ENCODE measurements around the gene AOX1. TPM values are rescaled to one million over a fixed set of nuclear protein-coding genes. Genes with fewer than 3 reads are reported as not detected.

The AOX1 gene
- total and polyA plus RNA-seq, 10 of the 15 experiments (the other 5 are each of a cell fraction or from before 2014, with no cell fraction given), result 0.03 to 0.56 (median 0.19) TPM; not detected in 6

DNA sequence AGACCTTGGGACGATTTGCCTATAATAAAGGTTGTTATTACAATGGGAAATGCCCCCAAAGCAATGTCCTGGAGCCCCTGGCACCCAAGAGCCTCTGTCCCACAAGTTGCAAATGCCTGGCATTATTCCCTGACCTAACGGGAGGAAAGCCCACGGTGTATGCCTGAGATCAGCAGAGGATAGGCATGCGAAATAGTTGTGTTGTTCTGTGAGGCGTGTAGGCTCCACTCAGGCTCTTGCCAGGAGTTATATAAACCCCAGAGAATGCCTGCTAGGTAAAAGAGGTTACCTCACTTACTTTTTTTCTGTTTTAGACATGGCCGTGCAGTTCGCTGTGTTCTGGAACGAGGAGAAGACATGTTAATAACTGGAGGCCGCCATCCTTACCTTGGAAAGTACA is 52.1 kb downstream of the AOX1 start:
- POLR2A ChIA-PET, result no interaction called here
- no peak overlapping the region for H2AFZ ChIP-seq (ENCODE audit: control insufficient read depth, low read depth, low read length)
- FAIRE-seq, result no peak

More for the DNA sequence above, 52.1 kb downstream of the AOX1 start:
- Histone ChIP-seq H3K4me1 (ENCODE audit: control insufficient read depth, insufficient read depth, low read length) (no peaks in the 10 kb centered on the region), H3K4me2 (ENCODE audit: control insufficient read depth, insufficient read depth) (no peak overlapping the region), H3K36me3 (ENCODE audit: control insufficient read depth in 2 of 2, insufficient read depth in 2 of 2, low read length in 1 of 2) (no peaks in the 10 kb centered on the region), H3K4me3 (no peak overlapping the region), H3K27ac (ENCODE audit: control insufficient read depth, insufficient read depth) (no peak overlapping the region), H4K20me1 (ENCODE audit: control insufficient read depth, insufficient read depth) (no peaks in the 10 kb centered on the region), H3K27me3 (replicated peaks in 1 of 2; ENCODE audit: control insufficient read depth in 2 of 2, insufficient read depth in 2 of 2, low read length in 1 of 2) (no peaks in the 10 kb centered on the region), H3K79me2 (ENCODE audit: control insufficient read depth, insufficient read depth, low read length) (no peaks in the 10 kb centered on the region), H3K9ac (ENCODE audit: control insufficient read depth, insufficient read depth, low read length) (no peak overlapping the region), H3K9me3 (replicated peaks; ENCODE audit: control insufficient read depth, insufficient read depth, low read length) (no peaks in the 10 kb centered on the region)
- intact Hi-C loops (cut with micrococcal nuclease; ENCODE audit: unreplicated experiment), result no loop called here
- 34% methylated on average over 9 of the region's 9 CpGs for WGBS (ENCODE audit: insufficient coverage, insufficient replicate concordance, low lambda C conversion rate, missing lambda C conversion rate)
- ATAC-seq (no peak), DNase-seq (ENCODE audit: low read depth, low spot score) (no peak)
- TF ChIP-seq, protein P1, sequence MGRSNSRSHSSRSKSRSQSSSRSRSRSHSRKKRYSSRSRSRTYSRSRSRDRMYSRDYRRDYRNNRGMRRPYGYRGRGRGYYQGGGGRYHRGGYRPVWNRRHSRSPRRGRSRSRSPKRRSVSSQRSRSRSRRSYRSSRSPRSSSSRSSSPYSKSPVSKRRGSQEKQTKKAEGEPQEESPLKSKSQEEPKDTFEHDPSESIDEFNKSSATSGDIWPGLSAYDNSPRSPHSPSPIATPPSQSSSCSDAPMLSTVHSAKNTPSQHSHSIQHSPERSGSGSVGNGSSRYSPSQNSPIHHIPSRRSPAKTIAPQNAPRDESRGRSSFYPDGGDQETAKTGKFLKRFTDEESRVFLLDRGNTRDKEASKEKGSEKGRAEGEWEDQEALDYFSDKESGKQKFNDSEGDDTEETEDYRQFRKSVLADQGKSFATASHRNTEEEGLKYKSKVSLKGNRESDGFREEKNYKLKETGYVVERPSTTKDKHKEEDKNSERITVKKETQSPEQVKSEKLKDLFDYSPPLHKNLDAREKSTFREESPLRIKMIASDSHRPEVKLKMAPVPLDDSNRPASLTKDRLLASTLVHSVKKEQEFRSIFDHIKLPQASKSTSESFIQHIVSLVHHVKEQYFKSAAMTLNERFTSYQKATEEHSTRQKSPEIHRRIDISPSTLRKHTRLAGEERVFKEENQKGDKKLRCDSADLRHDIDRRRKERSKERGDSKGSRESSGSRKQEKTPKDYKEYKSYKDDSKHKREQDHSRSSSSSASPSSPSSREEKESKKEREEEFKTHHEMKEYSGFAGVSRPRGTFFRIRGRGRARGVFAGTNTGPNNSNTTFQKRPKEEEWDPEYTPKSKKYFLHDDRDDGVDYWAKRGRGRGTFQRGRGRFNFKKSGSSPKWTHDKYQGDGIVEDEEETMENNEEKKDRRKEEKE (IDR thresholded peaks at IDR 0.05), result no peak
- TF ChIP-seq TCF7 (IDR thresholded peaks at IDR 0.05; ENCODE audit: borderline replicate concordance) (no peak), ZSCAN29 (IDR thresholded peaks at IDR 0.05) (no peak), SMC3 (IDR thresholded peaks at IDR 0.05; ENCODE audit: borderline replicate concordance, low read length) (no peak), RBBP5 (conservative IDR thresholded peaks at IDR 0.05) (no peak), MYB (IDR thresholded peaks at IDR 0.05; ENCODE audit: borderline replicate concordance, low read depth, low read length) (no peak), YY1 (IDR thresholded peaks at IDR 0.05; ENCODE audit: low read depth, low read length) (no peak), RCOR1 (conservative IDR thresholded peaks at IDR 0.05; ENCODE audit: low read depth, low read length) (no peak), ZNF24 (IDR thresholded peaks at IDR 0.05) (no peak), CREM (IDR thresholded peaks at IDR 0.05; ENCODE audit: low read depth) (no peak), ZNF274 (IDR thresholded peaks at IDR 0.05; ENCODE audit: insufficient read depth, insufficient read length) (no peak)
- TF ChIP-seq, protein P2, sequence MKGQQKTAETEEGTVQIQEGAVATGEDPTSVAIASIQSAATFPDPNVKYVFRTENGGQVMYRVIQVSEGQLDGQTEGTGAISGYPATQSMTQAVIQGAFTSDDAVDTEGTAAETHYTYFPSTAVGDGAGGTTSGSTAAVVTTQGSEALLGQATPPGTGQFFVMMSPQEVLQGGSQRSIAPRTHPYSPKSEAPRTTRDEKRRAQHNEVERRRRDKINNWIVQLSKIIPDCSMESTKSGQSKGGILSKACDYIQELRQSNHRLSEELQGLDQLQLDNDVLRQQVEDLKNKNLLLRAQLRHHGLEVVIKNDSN (IDR thresholded peaks at IDR 0.05; ENCODE audit: borderline replicate concordance, extremely low read length, insufficient read depth, low read depth, low read length), result no peak
- BruUV-seq (replicated peaks), result no TSS peak
- SMC1A ChIA-PET (ENCODE audit: uncharacterized antibody, unreplicated experiment), result no interaction called here
- CTCF ChIA-PET, result no interaction called here
- in situ Hi-C loops (cut with MboI), result no loop called here
- RAD21 ChIA-PET (ENCODE audit: unreplicated experiment), result no interaction called here

Measured in GM12878 (cell line).